ENCODE data around the gene SLAMF9.

Gene SLAMF9

DNA sequence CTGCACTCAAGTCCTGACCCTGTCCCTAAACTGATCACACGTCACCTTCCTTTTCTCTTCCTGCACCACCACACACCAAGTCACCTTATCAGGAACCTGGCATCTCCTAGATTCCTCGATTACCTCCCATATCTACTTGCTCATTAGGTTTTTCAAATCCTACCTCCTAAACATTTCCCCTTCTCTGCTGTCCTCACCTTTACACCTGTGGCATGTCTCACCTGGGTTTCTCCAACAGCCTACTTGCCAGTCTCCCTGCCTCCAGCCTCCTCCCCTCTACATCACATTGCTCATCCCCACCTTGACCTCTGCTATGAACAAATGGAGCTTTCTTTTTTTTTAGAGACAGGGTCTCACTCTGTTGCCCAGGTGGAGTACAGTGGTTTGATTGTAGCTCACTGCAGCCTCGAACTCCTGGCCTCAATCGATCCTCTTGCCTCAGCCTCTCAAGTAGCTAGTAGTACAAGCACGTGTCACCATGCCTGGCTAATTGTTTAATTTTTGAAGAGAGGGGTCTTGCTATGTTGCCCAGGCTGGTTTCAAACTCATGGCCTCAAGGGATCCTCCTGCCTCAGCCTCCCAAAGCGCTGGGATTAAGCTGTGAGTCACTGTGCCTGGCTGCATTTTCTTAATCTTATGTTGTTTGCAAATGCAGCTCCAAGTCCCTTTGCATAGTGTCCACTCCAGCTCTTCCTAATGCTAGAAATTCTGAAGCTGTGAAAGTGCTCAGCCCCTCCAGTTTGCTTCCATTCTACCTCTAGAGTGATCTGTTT, 14.9 kb downstream of the SLAMF9 start:
- DNase-seq (ENCODE audit: insufficient read length, low spot score) = no peak
- TF ChIP-seq, protein P1, sequence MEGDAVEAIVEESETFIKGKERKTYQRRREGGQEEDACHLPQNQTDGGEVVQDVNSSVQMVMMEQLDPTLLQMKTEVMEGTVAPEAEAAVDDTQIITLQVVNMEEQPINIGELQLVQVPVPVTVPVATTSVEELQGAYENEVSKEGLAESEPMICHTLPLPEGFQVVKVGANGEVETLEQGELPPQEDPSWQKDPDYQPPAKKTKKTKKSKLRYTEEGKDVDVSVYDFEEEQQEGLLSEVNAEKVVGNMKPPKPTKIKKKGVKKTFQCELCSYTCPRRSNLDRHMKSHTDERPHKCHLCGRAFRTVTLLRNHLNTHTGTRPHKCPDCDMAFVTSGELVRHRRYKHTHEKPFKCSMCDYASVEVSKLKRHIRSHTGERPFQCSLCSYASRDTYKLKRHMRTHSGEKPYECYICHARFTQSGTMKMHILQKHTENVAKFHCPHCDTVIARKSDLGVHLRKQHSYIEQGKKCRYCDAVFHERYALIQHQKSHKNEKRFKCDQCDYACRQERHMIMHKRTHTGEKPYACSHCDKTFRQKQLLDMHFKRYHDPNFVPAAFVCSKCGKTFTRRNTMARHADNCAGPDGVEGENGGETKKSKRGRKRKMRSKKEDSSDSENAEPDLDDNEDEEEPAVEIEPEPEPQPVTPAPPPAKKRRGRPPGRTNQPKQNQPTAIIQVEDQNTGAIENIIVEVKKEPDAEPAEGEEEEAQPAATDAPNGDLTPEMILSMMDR (IDR thresholded peaks at IDR 0.05; ENCODE audit: insufficient read depth, missing control alignments) = no peak
- FAIRE-seq = peak; percentile 85

DNA sequence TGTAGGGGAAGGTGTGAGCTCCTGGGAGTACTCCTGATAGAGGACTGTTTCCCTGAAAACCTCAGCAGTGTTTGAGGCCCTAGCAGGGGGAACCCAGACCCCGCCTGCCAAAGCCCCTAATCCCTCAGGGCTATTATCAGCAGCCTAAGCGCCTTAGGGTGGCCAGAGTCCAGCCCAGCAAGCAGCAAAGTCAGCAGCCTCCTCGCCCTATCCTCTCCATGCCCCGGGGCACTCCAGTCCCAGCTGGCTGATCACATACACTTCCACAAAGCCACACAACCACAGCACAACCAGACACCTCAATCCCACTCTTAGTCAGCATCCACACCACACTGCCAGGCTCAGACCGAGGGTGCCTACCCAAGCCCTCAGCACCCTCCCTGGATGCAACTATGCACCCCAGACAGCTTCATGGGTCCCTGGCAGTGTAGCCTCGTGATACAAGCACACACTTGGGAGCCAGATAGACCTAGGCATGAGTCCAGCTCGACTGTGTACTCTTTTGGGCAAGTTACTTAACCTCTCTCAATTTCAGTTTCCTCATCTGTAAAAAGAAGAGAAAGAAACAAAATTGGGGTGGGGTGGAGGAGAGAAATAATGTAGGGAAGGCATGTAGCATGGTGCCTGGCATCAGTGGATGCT, 15.7 kb downstream of the SLAMF9 start:
- DNase-seq (ENCODE audit: insufficient read length, low spot score) (peak; percentile 92), FAIRE-seq (peak; percentile 63)
- TF ChIP-seq, protein P1 (IDR thresholded peaks at IDR 0.05; ENCODE audit: insufficient read depth, missing control alignments) = no peak

DNA sequence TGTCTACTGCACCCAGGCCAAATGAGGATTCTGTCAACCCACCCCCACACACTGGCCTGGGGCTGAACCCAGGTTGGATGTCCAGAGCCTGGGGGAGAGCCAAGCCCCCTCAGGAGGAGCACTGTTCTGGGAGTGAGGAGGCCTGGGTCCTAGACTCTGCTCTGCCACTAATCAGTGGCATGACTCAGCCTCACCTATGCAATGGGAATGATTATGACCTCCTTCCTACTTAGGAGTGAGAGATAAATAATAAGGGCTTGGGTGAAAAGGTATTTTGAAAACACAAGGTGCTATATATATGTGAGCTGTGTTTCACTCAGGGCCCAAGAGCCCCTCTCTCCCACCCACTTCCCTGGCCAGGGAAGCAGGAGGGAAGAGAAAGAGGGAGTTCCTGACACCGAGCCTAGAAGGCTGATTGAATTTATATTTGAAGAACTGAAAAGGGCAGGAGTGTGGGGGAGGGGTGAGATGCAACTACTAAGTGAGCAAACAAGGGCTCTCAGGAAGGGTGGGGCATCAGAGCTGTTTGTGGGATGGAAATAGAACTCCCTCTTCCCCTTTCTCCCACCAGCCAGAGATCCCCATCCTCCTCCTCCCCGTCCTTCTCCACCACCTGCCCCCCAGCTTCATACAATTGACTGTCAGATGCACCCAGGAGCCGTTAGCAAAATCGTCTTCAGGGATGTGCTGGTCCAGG, 16.8 kb downstream of the SLAMF9 start:
- no peak for DNase-seq (ENCODE audit: insufficient read length, low spot score)
- TF ChIP-seq, protein P1 (IDR thresholded peaks at IDR 0.05; ENCODE audit: insufficient read depth, missing control alignments) = no peak
- FAIRE-seq = no peak

DNA sequence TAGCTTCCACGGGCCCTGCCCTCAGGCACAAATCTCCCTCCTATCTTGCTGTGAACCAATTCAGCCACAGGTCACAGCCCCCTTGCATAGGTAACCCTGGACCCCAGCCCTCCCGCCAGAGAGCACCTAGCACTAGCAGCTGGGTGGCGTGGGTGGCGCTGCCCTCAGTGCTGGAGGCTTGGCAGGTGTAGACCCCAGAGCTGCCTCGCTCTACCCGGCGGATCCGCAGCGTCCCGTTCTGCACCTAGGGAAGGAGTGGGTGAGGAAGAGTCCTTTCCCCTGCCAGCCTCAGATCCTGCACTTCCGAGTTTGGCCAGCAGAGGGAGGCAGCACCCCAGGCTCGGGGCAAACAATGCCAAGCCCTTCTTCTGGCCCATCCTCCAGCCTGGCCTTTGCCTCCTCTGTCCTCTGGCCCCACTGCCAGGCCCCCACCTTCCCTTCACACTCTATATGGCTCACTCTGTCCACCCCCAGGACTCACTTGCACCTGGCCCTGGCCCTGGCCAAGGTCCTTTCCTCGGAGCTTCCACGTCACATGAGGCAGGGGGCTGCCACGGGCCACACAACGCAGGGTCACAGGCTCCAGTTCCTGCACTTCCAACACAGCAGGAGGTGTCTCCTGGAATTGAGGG, 17.6 kb downstream of the SLAMF9 start:
- peak; percentile 89 for DNase-seq (ENCODE audit: insufficient read length, low spot score)
- TF ChIP-seq, protein P1 (IDR thresholded peaks at IDR 0.05; ENCODE audit: insufficient read depth, missing control alignments) = peak; percentile 99
- peak; percentile 25 for FAIRE-seq

DNA sequence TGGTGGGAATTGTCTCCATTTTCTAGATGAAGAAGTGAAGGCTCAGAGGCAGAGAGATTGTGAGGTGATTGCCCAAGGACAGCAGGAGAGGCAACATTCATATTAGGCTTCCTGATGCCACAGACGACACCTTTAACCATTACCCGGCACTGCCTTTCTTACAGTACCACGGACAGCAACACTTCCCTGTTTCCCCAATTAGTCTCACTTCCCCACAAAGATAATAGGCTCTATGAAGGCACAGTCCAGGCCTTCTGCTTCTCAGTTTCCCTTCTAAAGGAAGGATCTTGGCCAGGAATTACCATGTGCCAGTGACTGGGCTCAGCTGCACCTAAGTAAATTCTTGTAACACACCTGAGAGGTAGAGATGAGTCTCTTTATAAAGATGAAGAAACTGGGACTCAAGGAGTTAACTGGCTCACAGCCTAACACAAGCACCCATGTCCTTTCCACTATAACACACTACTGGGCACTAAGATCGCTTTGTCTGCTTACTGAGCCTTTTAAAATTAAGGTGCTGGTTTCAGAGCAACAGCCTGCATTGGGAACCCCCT, 18.2 kb downstream of the SLAMF9 start:
- no peak for DNase-seq (ENCODE audit: insufficient read length, low spot score)
- TF ChIP-seq, protein P1 (IDR thresholded peaks at IDR 0.05; ENCODE audit: insufficient read depth, missing control alignments) = no peak
- peak; percentile 29 for FAIRE-seq

DNA sequence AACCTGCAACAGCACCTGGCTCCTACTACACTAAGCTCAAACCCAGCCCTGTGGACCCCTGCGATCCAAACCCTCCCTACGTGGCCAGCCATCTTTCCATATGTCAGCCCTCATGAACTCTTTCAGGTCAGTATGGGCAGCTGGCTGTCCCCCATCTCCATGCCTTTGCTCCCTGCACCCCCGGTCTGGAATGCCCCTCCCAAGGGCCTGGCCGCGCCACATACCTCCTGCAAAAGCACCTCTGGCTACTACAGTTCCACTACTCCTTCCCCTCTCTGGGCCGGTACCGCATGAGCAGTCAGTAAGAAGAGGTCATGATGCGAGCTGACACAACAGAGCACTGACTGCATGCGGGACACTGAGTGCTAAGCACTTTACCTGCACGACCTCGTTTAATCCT, 18.7 kb downstream of the SLAMF9 start:
- TF ChIP-seq, protein P1 (IDR thresholded peaks at IDR 0.05; ENCODE audit: insufficient read depth, missing control alignments) = no peak
- FAIRE-seq = no peak
- no peak for DNase-seq (ENCODE audit: insufficient read length, low spot score)
